ENCODE data around the gene EFCC1. TPM values are rescaled to one million over a fixed set of nuclear protein-coding genes. Genes with fewer than 3 reads are reported as not detected.

Gene EFCC1
- polyA plus RNA-seq, 4 donors = 2.2 to 3.1 (median 3.0) TPM

DNA sequence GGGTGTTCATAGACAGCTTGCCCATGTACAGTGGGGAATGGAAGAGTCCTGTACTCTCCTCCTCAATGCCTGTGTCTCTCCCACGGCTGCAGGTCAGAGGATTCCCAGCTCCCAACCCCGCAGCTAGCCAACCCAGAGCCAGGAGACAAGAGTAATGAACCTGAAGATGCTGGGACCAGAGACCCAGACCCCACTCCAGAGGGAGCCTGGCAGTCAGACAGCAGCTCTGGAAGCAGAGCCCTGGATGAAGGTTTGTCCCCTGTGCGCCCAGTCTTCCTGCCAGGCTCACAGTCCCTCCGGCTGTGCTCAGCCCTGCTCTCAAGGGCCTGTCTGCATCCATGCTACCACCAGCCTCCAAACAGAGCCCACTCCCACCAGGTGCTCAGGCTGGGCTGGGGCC lies 29.5 kb downstream of the EFCC1 start:
- DNase-seq (ENCODE audit: low read depth in 4 of 4, low spot score in 2 of 4) = no peak

DNA sequence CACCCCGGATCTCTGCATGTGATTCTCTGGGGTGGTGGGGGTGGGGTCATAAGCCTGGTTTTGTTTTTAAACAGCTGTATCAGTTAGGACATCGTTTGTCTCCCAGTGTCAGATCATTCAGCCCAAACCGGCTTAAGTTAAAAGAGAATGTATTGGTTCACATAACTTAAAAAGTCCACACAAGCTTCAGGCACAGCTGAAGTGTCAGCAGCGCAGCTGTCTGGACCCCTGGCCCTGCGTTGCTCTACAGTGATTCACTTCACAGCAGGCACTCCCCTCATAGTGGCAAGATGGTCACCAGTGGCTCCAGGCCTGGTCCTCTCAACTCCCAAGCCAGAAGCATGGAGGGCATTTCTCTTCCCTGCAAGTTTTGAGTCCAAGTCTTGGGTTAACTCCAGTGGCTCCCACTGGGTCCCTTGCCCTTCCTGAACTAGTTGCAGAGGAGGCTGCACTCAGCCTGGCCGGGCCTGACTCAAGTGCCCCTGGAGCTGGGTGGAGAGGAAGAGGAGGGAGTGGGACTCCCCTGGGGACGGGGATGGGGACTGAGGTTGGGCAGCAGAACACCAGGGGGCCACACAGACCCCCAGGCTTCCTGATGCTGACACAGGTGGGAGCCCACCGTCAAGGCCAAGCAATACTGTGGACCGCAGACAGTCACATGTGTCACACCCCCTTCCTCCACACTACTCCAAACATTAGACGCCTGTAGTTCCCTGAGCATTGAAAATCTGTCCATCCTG lies 30.5 kb downstream of the EFCC1 start:
- DNase-seq (ENCODE audit: low read depth in 4 of 4, low spot score in 2 of 4) = no peak

DNA sequence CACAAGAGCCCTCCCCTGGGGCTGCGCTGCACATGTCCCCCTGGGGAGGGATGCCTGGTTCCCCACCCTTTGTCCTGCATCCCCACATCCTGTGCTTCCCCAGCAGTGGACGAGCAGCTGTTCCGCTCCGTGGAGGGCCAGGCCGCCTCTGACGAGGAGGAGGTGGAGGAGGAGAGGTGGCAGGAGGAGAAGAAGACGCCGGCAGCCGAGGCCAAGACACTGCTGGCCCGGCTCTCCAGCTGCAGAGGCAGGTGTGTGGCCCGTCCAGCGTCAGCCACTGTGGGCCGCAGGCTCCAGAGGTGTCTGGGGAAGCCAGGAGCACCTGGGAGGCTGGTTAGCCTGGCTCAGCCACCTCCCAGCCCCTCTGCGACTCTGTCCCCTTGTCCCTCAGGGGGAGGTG lies 31.6 kb downstream of the EFCC1 start:
- DNase-seq (ENCODE audit: low read depth in 4 of 4, low spot score in 2 of 4) = no peak

DNA sequence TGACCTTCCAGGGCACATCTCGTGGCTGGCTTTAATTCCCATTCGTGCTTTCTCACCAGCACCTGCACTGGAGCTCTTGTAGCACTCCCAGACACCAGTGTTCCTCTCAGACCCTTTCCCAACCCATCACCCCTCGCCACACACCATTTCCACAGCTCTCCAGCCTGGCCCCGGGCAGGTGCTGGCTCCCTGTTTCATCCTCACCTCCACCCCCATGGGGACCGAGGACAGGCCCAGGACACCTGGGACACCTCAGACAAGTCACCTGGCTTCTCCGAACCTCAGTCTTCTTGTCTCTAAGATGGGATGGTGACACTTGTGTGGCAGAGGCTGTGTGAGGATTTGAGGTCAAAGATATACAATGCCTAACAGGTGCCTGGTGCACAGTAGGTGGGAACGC lies 32.0 kb downstream of the EFCC1 start:
- no peak for DNase-seq (ENCODE audit: low read depth in 4 of 4, low spot score in 2 of 4)

- no peak for DNase-seq (ENCODE audit: low read depth in 4 of 4, low spot score in 2 of 4)
Measured at GRCh38 chr3:129033633-129034321, 32.7 kb downstream of the EFCC1 start.

GRCh38 chr3:129034642-129035041 lies 33.5 kb downstream of the EFCC1 start:
- no peak for DNase-seq (ENCODE audit: low read depth in 4 of 4, low spot score in 2 of 4)

GRCh38 chr3:129035360-129036221 lies 34.5 kb downstream of the EFCC1 start:
- DNase-seq (ENCODE audit: low read depth in 4 of 4, low spot score in 2 of 4) = no peak

- DNase-seq (ENCODE audit: low read depth in 4 of 4, low spot score in 2 of 4) = no peak
Measured at GRCh38 chr3:129036222-129037092, 35.4 kb downstream of the EFCC1 start.

- no peak for DNase-seq (ENCODE audit: low read depth in 4 of 4, low spot score in 2 of 4)
Measured at GRCh38 chr3:129037093-129037419, 36.0 kb downstream of the EFCC1 start.

- DNase-seq (ENCODE audit: low read depth in 4 of 4, low spot score in 2 of 4) = no peak
Measured at GRCh38 chr3:129038121-129038855, 37.2 kb downstream of the EFCC1 start.

- no peak for DNase-seq (ENCODE audit: low read depth in 4 of 4, low spot score in 2 of 4)
Measured at GRCh38 chr3:129039271-129040038, 38.4 kb downstream of the EFCC1 start.

DNA sequence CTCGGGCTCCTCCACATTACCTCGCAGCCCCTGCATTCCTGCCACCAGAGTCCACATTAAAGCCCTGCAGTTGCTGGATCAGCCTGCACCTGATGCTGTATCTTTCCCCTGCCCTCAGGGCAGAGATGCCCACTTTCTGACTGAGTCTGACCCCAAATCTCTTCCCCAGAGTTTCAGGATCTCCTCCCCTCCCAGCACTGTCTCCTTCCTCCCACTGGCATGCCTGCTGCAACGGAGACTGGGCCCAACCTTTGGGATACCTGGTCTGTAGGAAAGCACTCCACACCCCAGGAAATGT lies 38.9 kb downstream of the EFCC1 start:
- DNase-seq (ENCODE audit: low read depth in 4 of 4, low spot score in 2 of 4) = no peak

- DNase-seq (ENCODE audit: low read depth in 4 of 4, low spot score in 2 of 4) = no peak
Measured at GRCh38 chr3:129040579-129041300, 39.6 kb downstream of the EFCC1 start.

GRCh38 chr3:129045675-129046036 lies 44.6 kb downstream of the EFCC1 start:
- DNase-seq (ENCODE audit: low read depth in 4 of 4, low spot score in 2 of 4) = no peak

DNA sequence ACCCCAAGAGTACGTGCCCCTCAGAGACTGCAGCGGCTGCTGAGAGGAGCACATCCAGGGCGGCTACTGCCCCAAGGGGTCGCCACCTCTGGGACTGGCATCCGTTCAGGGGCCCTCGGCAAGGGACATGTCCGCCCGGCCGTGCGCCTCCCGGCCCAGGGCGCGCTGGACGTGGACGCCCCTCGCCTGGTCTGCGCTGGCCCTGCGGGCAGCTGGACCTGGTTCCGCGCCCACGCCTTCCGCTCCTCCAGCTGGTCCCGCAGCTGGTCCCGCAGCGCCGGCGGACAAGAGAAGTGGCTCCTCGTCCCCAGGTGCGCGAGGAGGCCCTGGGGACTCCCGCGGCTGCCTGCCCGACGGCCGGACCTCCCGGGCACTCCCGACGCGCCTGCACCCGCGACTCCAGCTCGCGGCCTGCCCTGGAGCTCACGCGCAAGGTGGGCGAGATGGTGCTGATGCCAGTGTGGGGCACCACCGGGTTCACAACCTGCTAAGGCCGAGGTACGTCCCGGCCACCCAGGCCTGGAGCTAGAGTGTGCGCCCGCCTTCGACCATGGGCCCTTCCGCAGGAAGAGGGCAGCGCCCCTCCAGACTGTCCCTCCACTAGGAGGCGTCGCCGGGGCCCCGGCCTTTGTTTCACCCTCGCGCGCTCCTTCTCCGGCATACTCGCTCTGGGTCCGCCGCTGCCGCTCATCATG lies 45.1 kb downstream of the EFCC1 start:
- no peak for DNase-seq (ENCODE audit: low read depth in 4 of 4, low spot score in 2 of 4)

GRCh38 chr3:129046732-129047552 lies 45.8 kb downstream of the EFCC1 start:
- no peak for DNase-seq (ENCODE audit: low read depth in 4 of 4, low spot score in 2 of 4)

DNA sequence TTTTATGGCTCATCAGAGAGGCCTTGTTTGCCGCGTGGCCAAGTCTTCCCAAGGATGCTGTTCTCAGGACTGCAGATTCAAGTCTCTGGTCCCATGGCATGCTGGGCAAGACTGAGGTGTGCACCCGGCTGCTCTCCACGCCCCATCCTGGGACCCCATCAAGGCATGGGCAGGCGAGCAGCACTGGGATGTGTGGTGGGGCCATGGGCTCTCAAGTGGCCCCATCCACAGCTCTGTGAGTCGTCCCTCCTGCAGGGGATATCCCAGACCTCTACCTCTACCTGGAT lies 46.4 kb downstream of the EFCC1 start:
- no peak for DNase-seq (ENCODE audit: low read depth in 4 of 4, low spot score in 2 of 4)

Measured in left renal cortex interstitium (tissue), 4 donors.